ENCODE results near the gene CHAD. TPM values are rescaled to one million over a fixed set of nuclear protein-coding genes. Genes with fewer than 3 reads are reported as not detected.

The CHAD gene
- total and polyA plus RNA-seq, 2 donors (not counting 3 experiments of a cell fraction or from before 2014, with no cell fraction given), result not detected

- BruUV-seq (replicated peaks), result no TSS peak
- Histone ChIP-seq H3K4me3 (replicated peaks in 1 of 3; ENCODE audit: insufficient read depth in 1 of 3, low read depth in 1 of 3, low read length in 3 of 3) (no peak overlapping the region), H3K4me2 (ENCODE audit: insufficient read depth, low read length) (no peak overlapping the region), H3K9ac (replicated peaks; ENCODE audit: extremely low read depth, insufficient read depth, low read length) (no peak overlapping the region), H4K20me1 (replicated peaks; ENCODE audit: control insufficient read depth, extremely low read depth, insufficient read depth, low read length) (no peaks in the 10 kb centered on the region), H3K27me3 (ENCODE audit: control insufficient read depth in 2 of 2, insufficient read depth in 2 of 2, low read length in 2 of 2) (no peaks in the 10 kb centered on the region), H3K79me2 (ENCODE audit: control insufficient read depth, insufficient read depth, low read length) (no peaks in the 10 kb centered on the region), H2AFZ (ENCODE audit: low read depth, low read length) (no peak overlapping the region), H3K9me1 (replicated peaks; ENCODE audit: control insufficient read depth, extremely low read depth, insufficient read depth, low read length) (no peaks in the 10 kb centered on the region), H3K36me3 (ENCODE audit: control insufficient read depth in 2 of 2, extremely low read depth in 1 of 2, insufficient read depth in 2 of 2, low read length in 2 of 2) (no peaks in the 10 kb centered on the region), H3K27ac (ENCODE audit: insufficient read depth, low read depth, low read length) (no peak overlapping the region), H3K9me3 (replicated peaks; ENCODE audit: control insufficient read depth, insufficient read depth, low read length) (no peaks in the 10 kb centered on the region), H3K4me1 (ENCODE audit: control insufficient read depth, extremely low read depth, insufficient read depth, low read length) (no peaks in the 10 kb centered on the region)
- DNase-seq (ENCODE audit: low read depth, low spot score) (no peak), FAIRE-seq (no peak)
- dilution Hi-C loops (cut with MboI; ENCODE audit: extremely low pct_ligation_motif_present, low sequenced_read_pairs) (no loop called here), intact Hi-C loops (cut with micrococcal nuclease) (no loop called here)
- ChIA-PET POLR2A (no interaction called here), CTCF (interaction anchor here (1.1 to 1.6 kb wide), 3 partner anchors 11 to 61 kb away, joined by 3 read pairs; partner anchors contain the start of gene LRRC59)
- TF ChIP-seq GATA2 (IDR thresholded peaks at IDR 0.05; ENCODE audit: insufficient read depth, insufficient read length, low read depth, low read length) (no peak), FOS (IDR thresholded peaks at IDR 0.05; ENCODE audit: borderline replicate concordance, insufficient read depth, low read length) (no peak), POLR2AphosphoS5 (IDR thresholded peaks at IDR 0.05; ENCODE audit: insufficient read depth, low read depth, low read length) (no peak), MAX (IDR thresholded peaks at IDR 0.05; ENCODE audit: insufficient read depth, insufficient read length) (no peak), MYC (IDR thresholded peaks at IDR 0.05; ENCODE audit: low read depth, low read length) (no peak), JUN (IDR thresholded peaks at IDR 0.05; ENCODE audit: borderline replicate concordance, insufficient read depth, insufficient read length, low read depth) (no peak), POLR2A (IDR thresholded peaks at IDR 0.05; ENCODE audit: low read depth, low read length) (no peak), EZH2 (IDR thresholded peaks at IDR 0.05; ENCODE audit: borderline replicate concordance, low read depth, low read length, severe bottlenecking) (no peak)
- TF ChIP-seq, protein P1, sequence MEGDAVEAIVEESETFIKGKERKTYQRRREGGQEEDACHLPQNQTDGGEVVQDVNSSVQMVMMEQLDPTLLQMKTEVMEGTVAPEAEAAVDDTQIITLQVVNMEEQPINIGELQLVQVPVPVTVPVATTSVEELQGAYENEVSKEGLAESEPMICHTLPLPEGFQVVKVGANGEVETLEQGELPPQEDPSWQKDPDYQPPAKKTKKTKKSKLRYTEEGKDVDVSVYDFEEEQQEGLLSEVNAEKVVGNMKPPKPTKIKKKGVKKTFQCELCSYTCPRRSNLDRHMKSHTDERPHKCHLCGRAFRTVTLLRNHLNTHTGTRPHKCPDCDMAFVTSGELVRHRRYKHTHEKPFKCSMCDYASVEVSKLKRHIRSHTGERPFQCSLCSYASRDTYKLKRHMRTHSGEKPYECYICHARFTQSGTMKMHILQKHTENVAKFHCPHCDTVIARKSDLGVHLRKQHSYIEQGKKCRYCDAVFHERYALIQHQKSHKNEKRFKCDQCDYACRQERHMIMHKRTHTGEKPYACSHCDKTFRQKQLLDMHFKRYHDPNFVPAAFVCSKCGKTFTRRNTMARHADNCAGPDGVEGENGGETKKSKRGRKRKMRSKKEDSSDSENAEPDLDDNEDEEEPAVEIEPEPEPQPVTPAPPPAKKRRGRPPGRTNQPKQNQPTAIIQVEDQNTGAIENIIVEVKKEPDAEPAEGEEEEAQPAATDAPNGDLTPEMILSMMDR (IDR thresholded peaks at IDR 0.05; ENCODE audit: extremely low read depth in 1 of 2, insufficient read depth in 1 of 2, low read depth in 1 of 2, low read length in 2 of 2), result no peak
Observed at GRCh38 chr17:50458270-50458669, 10.4 kb downstream of the CHAD start.
